OCI-LY1 (cell line): ENCODE measurements around the gene SFT2D1.

Experiments used
- CTCF ChIP-seq: fragments of 200-600 bp; sonication (generic), shearing (Covaris generic); IDR thresholded peaks from 2 replicates; pipeline ENCODE4 v1.5.1; 2017; ENCODE audit warnings: mild to moderate bottlenecking, antibody characterized with exemption, low read length, moderate library complexity, mixed read lengths
- EZH2 ChIP-seq: fragments of 200-600 bp; sonication (generic), shearing (Covaris generic); IDR thresholded peaks from 2 replicates; pipeline ENCODE4 v1.8.0; 2017; ENCODE audit warnings: borderline replicate concordance, mixed run types, mild to moderate bottlenecking, antibody characterized with exemption, low read length, moderate library complexity, mixed read lengths

GRCh38 chr6:166381733-166382499, 39.6 kb upstream of the SFT2D1 start:
- TF ChIP-seq EZH2, result no peak
- TF ChIP-seq CTCF, result peak; percentile 77
